ENCODE data around the gene MLPH. TPM values are rescaled to one million over a fixed set of nuclear protein-coding genes. Genes with fewer than 3 reads are reported as not detected.

Gene MLPH
- total RNA-seq, 1 donor from 2014 or later = 73.5 TPM

- H3K27ac ChIP-seq (replicated peaks) = no peak overlapping the region
- H3K9me3 ChIP-seq (replicated peaks) = peaks cover 9% of the 10 kb centered on the region
- no peak for DNase-seq
- no peaks in the 10 kb centered on the region for H3K27me3 ChIP-seq (ENCODE audit: low read depth)
- intact Hi-C loops (cut with micrococcal nuclease) = no loop called here
- peaks cover 34% of the 10 kb centered on the region for H3K36me3 ChIP-seq
- peaks cover 5% of the 10 kb centered on the region for H3K4me1 ChIP-seq
- no peak for TF ChIP-seq CTCF (IDR thresholded peaks at IDR 0.05; ENCODE audit: borderline replicate concordance)
- no peak overlapping the region for H3K4me3 ChIP-seq
Measured at GRCh38 chr2:237496428-237496827, 9.4 kb downstream of the MLPH start.

GRCh38 chr2:237497009-237497837 lies 10.2 kb downstream of the MLPH start:
- intact Hi-C loops (cut with micrococcal nuclease) = no loop called here
- peaks cover 26% of the 10 kb centered on the region for H3K36me3 ChIP-seq
- DNase-seq = no peak
- H3K4me1 ChIP-seq = peaks cover 12% of the 10 kb centered on the region
- H3K4me3 ChIP-seq = no peak overlapping the region
- no peak overlapping the region for H3K27ac ChIP-seq (replicated peaks)
- no peaks in the 10 kb centered on the region for H3K27me3 ChIP-seq (ENCODE audit: low read depth)
- TF ChIP-seq CTCF (IDR thresholded peaks at IDR 0.05; ENCODE audit: borderline replicate concordance) = no peak
- H3K9me3 ChIP-seq (replicated peaks) = peaks cover 2% of the 10 kb centered on the region

DNA sequence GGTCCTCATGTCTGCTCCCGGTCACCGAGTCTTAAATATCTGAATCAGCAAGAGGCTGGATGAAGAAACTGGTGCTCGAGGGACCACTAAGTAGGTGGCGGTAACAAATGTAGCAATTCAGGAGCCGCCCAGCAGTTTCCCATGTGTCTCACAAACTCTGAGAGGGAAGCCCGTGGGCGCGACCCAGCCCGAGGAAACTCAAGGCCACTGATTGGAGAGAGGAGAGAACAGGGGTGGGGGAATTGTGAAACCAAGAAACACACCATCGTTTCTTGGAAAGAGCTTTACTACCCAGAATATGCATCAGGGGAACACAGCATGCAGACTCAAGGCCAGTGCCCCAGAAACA lies 10.8 kb downstream of the MLPH start:
- intact Hi-C loops (cut with micrococcal nuclease) = no loop called here
- DNase-seq = no peak
- peaks cover 16% of the 10 kb centered on the region for H3K4me1 ChIP-seq

DNA sequence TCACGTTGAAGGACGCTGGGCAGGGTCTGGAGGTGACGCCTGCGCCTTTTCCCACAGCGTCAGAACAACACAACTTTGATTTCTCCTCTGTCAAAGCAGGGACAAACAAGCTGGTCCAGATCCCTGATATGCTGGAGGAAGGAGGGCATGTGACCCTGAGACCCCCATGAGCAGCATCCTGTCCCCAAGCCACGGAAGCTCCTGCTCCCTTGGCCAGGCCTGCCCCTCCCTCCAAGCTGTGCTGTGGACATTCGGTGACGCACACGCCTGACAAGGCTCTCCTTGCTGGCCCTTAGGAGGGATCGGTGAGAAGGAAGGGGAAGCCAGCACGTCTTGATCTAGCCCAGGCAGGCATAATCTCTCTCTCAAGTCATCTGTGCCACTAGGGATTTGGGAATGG lies 11.3 kb downstream of the MLPH start:
- H3K4me1 ChIP-seq = peaks cover 16% of the 10 kb centered on the region
- peaks cover 24% of the 10 kb centered on the region for H3K36me3 ChIP-seq
- H3K9me3 ChIP-seq (replicated peaks) = no peaks in the 10 kb centered on the region
- H3K4me3 ChIP-seq = no peak overlapping the region
- intact Hi-C loops (cut with micrococcal nuclease) = no loop called here
- H3K27ac ChIP-seq (replicated peaks) = no peak overlapping the region
- no peak for DNase-seq
- TF ChIP-seq CTCF (IDR thresholded peaks at IDR 0.05; ENCODE audit: borderline replicate concordance) = no peak
- H3K27me3 ChIP-seq (ENCODE audit: low read depth) = no peaks in the 10 kb centered on the region

More for the DNA sequence above, 10.8 kb downstream of the MLPH start:
- no peak overlapping the region for H3K4me3 ChIP-seq
- no peaks in the 10 kb centered on the region for H3K27me3 ChIP-seq (ENCODE audit: low read depth)
- TF ChIP-seq CTCF (IDR thresholded peaks at IDR 0.05; ENCODE audit: borderline replicate concordance) = no peak
- H3K9me3 ChIP-seq (replicated peaks) = no peaks in the 10 kb centered on the region
- no peak overlapping the region for H3K27ac ChIP-seq (replicated peaks)
- peaks cover 25% of the 10 kb centered on the region for H3K36me3 ChIP-seq

GRCh38 chr2:237500681-237501424 lies 13.8 kb downstream of the MLPH start:
- Histone ChIP-seq H3K27me3 (ENCODE audit: low read depth) (no peaks in the 10 kb centered on the region), H3K36me3 (peaks cover 17% of the 10 kb centered on the region), H3K4me3 (no peak overlapping the region), H3K4me1 (peaks cover 24% of the 10 kb centered on the region), H3K9me3 (replicated peaks) (no peaks in the 10 kb centered on the region), H3K27ac (replicated peaks) (no peak overlapping the region)
- no peak for DNase-seq
- intact Hi-C loops (cut with micrococcal nuclease) = no loop called here
- TF ChIP-seq CTCF (IDR thresholded peaks at IDR 0.05; ENCODE audit: borderline replicate concordance) = no peak

All from left ventricle myocardium inferior (tissue), 1 donor.